Neural progenitor cell (in vitro differentiated cells): ENCODE results near the gene PRSS22. TPM values are rescaled to one million over a fixed set of nuclear protein-coding genes. Genes with fewer than 3 reads are reported as not detected.

Experiments used
- DNase-seq: peaks from one replicate; pipeline ENCODE4 v3.0.0-alpha.2; 2016; ENCODE audit warnings: low spot score
- H2AFZ ChIP-seq: fragments of 200-600 bp; sonication (generic); replicated peaks from 2 replicates; pipeline ENCODE4 v1.6.1; 2016; ENCODE audit warnings: antibody characterized with exemption
- H3F3A ChIP-seq: fragments of 200-600 bp; sonication (generic); 2 replicates; pipeline ENCODE4 v1.6.1; 2016; ENCODE audit warnings: antibody characterized with exemption, low read depth
- H3K27ac ChIP-seq: fragments of 200-600 bp; sonication (generic); 2 replicates; pipeline ENCODE4 v1.5.1; 2016; ENCODE audit warnings: mild to moderate bottlenecking
- H3K27me3 ChIP-seq: fragments of 200-600 bp; sonication (generic); 2 replicates; pipeline ENCODE4 v1.6.1; 2016; ENCODE audit warnings: mild to moderate bottlenecking, moderate library complexity
- H3K36me3 ChIP-seq: fragments of 200-600 bp; sonication (generic); 2 replicates; pipeline ENCODE4 v1.5.1; 2016
- H3K4me1 ChIP-seq: fragments of 200-600 bp; sonication (generic); 2 replicates; pipeline ENCODE4 v1.6.1; 2016; ENCODE audit warnings: mixed run types
- H3K4me2 ChIP-seq: fragments of 200-600 bp; sonication (generic); 2 replicates; pipeline ENCODE4 v1.6.1; 2016
- H3K4me3 ChIP-seq: fragments of 200-600 bp; sonication (generic); 2 replicates; pipeline ENCODE4 v1.5.1; 2016
- H3K79me2 ChIP-seq: fragments of 200-600 bp; sonication (generic); 2 replicates; pipeline ENCODE4 v1.6.1; 2016; ENCODE audit warnings: low read depth
- H3K9ac ChIP-seq: fragments of 200-600 bp; sonication (generic); 2 replicates; pipeline ENCODE4 v1.6.1; 2016
- H3K9me3 ChIP-seq: fragments of 200-600 bp; sonication (generic); 2 replicates; pipeline ENCODE4 v1.5.1; 2016; ENCODE audit warnings: low read depth
- H4K20me1 ChIP-seq: fragments of 200-600 bp; sonication (generic); 2 replicates; pipeline ENCODE4 v1.6.1; 2016; ENCODE audit warnings: low read depth
- H3K27ac Mint-ChIP-seq: 3 replicates; pipeline ENCODE4 v1.8.0; 2021; ENCODE audit warnings: mixed read lengths
- H3K27me3 Mint-ChIP-seq: 2 replicates; pipeline ENCODE4 v1.8.0; 2022; ENCODE audit warnings: low read depth, mild to moderate bottlenecking, inconsistent platforms, moderate library complexity, mixed read lengths; ENCODE audit not compliant: insufficient read depth
- H3K36me3 Mint-ChIP-seq: 3 replicates; pipeline ENCODE4 v1.8.0; 2021; ENCODE audit warnings: mixed read lengths
- H3K4me1 Mint-ChIP-seq: 3 replicates; pipeline ENCODE4 v1.8.0; 2021; ENCODE audit warnings: mixed read lengths
- H3K4me3 Mint-ChIP-seq: 3 replicates; pipeline ENCODE4 v1.8.0; 2021; ENCODE audit warnings: mild to moderate bottlenecking, moderate library complexity, mixed read lengths
- H3K9me3 Mint-ChIP-seq: 3 replicates; pipeline ENCODE4 v1.8.0; 2020; ENCODE audit warnings: mixed read lengths
- EZH2 ChIP-seq: fragments of 200-600 bp; sonication (generic); IDR thresholded peaks from 2 replicates; pipeline ENCODE4 v1.6.1; 2017; ENCODE audit warnings: antibody characterized with exemption, mild to moderate bottlenecking, moderate library complexity
- EZH2phosphoT487 ChIP-seq: fragments of 200-600 bp; sonication (generic); IDR thresholded peaks from 2 replicates; pipeline ENCODE4 v1.6.1; 2017; ENCODE audit warnings: antibody characterized with exemption
- total RNA-seq: library from RNA; depleted of rRNA; stranded (reverse); fragments of >200 nt; gene quantifications from 2 replicates; pipeline ENCODE4 v1.2.3, GENCODE V29; 2015; ENCODE audit warnings: low replicate concordance
- TF ChIP-seq, protein P1 (sequence below): fragments of 200-600 bp; sonication (generic); IDR thresholded peaks from 2 replicates; pipeline ENCODE4 v1.5.1; 2017; ENCODE audit warnings: antibody characterized with exemption, mild to moderate bottlenecking

The PRSS22 gene
- total RNA-seq, 1 donor from 2014 or later: not detected

- H3F3A ChIP-seq: peaks cover 13% of the 10 kb centered on the region
- H2AFZ ChIP-seq: no peak overlapping the region
- H3K36me3 ChIP-seq: no peaks in the 10 kb centered on the region
- peak; percentile 52 for DNase-seq
- H3K4me1 ChIP-seq: peaks cover 10% of the 10 kb centered on the region
- H3K27ac ChIP-seq: no peak overlapping the region
- Mint-ChIP-seq H3K27ac (peak overlapping the region; percentile 62), H3K9me3 (no peaks in the 10 kb centered on the region), H3K4me3 (peak overlapping the region; percentile 66), H3K27me3 (no peaks in the 10 kb centered on the region), H3K4me1 (peaks cover 11% of the 10 kb centered on the region), H3K36me3 (no peaks in the 10 kb centered on the region)
- H3K9me3 ChIP-seq: no peaks in the 10 kb centered on the region
- TF ChIP-seq EZH2phosphoT487 (no peak), EZH2 (no peak)
- TF ChIP-seq, protein P1, sequence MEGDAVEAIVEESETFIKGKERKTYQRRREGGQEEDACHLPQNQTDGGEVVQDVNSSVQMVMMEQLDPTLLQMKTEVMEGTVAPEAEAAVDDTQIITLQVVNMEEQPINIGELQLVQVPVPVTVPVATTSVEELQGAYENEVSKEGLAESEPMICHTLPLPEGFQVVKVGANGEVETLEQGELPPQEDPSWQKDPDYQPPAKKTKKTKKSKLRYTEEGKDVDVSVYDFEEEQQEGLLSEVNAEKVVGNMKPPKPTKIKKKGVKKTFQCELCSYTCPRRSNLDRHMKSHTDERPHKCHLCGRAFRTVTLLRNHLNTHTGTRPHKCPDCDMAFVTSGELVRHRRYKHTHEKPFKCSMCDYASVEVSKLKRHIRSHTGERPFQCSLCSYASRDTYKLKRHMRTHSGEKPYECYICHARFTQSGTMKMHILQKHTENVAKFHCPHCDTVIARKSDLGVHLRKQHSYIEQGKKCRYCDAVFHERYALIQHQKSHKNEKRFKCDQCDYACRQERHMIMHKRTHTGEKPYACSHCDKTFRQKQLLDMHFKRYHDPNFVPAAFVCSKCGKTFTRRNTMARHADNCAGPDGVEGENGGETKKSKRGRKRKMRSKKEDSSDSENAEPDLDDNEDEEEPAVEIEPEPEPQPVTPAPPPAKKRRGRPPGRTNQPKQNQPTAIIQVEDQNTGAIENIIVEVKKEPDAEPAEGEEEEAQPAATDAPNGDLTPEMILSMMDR: no peak
- H3K9ac ChIP-seq: no peak overlapping the region
- no peaks in the 10 kb centered on the region for H3K27me3 ChIP-seq
- H3K79me2 ChIP-seq: no peaks in the 10 kb centered on the region
- no peak overlapping the region for H3K4me3 ChIP-seq
- H3K4me2 ChIP-seq: no peak overlapping the region
- peaks cover 11% of the 10 kb centered on the region for H4K20me1 ChIP-seq
These were observed 41.0 kb upstream of the PRSS22 start for GRCh38 chr16:2898831-2899563.

- H3K27ac Mint-ChIP-seq: no peak overlapping the region
- Histone ChIP-seq H3K36me3 (no peaks in the 10 kb centered on the region), H3K4me3 (no peak overlapping the region), H3K27ac (no peak overlapping the region), H3K79me2 (no peaks in the 10 kb centered on the region), H3F3A (peaks cover 3% of the 10 kb centered on the region), H3K4me1 (peaks cover 10% of the 10 kb centered on the region), H3K4me2 (no peak overlapping the region), H4K20me1 (peaks cover 11% of the 10 kb centered on the region), H3K9ac (no peak overlapping the region), H3K27me3 (no peaks in the 10 kb centered on the region), H3K9me3 (no peaks in the 10 kb centered on the region), H2AFZ (no peak overlapping the region)
- H3K4me3 Mint-ChIP-seq: no peak overlapping the region
- H3K36me3 Mint-ChIP-seq: no peaks in the 10 kb centered on the region
- H3K9me3 Mint-ChIP-seq: no peaks in the 10 kb centered on the region
- peaks cover 7% of the 10 kb centered on the region for H3K4me1 Mint-ChIP-seq
- TF ChIP-seq EZH2phosphoT487: no peak
- TF ChIP-seq, protein P1: no peak
- no peak for TF ChIP-seq EZH2
- no peaks in the 10 kb centered on the region for H3K27me3 Mint-ChIP-seq
- DNase-seq: no peak
These were observed 39.1 kb upstream of the PRSS22 start for GRCh38 chr16:2897110-2897509.

GRCh38 chr16:2896480-2897010, 38.6 kb upstream of the PRSS22 start:
- Mint-ChIP-seq H3K4me3 (no peak overlapping the region), H3K9me3 (no peaks in the 10 kb centered on the region), H3K27me3 (no peaks in the 10 kb centered on the region), H3K36me3 (no peaks in the 10 kb centered on the region), H3K27ac (no peak overlapping the region), H3K4me1 (peaks cover 7% of the 10 kb centered on the region)
- Histone ChIP-seq H4K20me1 (peaks cover 11% of the 10 kb centered on the region), H3F3A (peaks cover 3% of the 10 kb centered on the region), H3K9me3 (no peaks in the 10 kb centered on the region), H3K36me3 (no peaks in the 10 kb centered on the region), H3K4me2 (no peak overlapping the region), H3K27me3 (no peaks in the 10 kb centered on the region), H3K4me3 (no peak overlapping the region), H3K27ac (no peak overlapping the region), H3K9ac (no peak overlapping the region), H3K4me1 (peaks cover 10% of the 10 kb centered on the region), H2AFZ (no peak overlapping the region), H3K79me2 (no peaks in the 10 kb centered on the region)
- TF ChIP-seq EZH2: no peak
- no peak for TF ChIP-seq EZH2phosphoT487
- TF ChIP-seq, protein P1: no peak
- no peak for DNase-seq
